Measurements from ENCODE around the gene SYNPO2.

GRCh38 chr4:119070301-119070700 is 181.6 kb downstream of the SYNPO2 start:
- TF ChIP-seq POLR2AphosphoS5 (IDR thresholded peaks at IDR 0.05; ENCODE audit: low read depth, low read length) (no peak), TAF1 (IDR thresholded peaks at IDR 0.05; ENCODE audit: borderline replicate concordance, insufficient read depth, low read length) (no peak), REST (IDR thresholded peaks at IDR 0.05; ENCODE audit: insufficient read depth in 1 of 2, low read depth in 2 of 2, low read length in 2 of 2) (no peak)
